ENCODE data around the gene HSPB6. TPM values are rescaled to one million over a fixed set of nuclear protein-coding genes. Genes with fewer than 3 reads are reported as not detected.

Gene HSPB6
- total and polyA plus RNA-seq, 4 donors = 2.7 to 17.7 (median 5.6) TPM

- Histone ChIP-seq H3K36me3 (ENCODE audit: control insufficient read depth in 4 of 4, insufficient read depth in 3 of 4, low read depth in 1 of 4, low read length in 3 of 4) (peaks cover 7 to 31% (median 11%) of the 10 kb centered on the region in 4 donors), H3K4me3 (ENCODE audit: low read depth in 1 of 3, low read length in 3 of 3) (peak overlapping the region; percentile 60 to 73 (median 73)), H3K4me1 (ENCODE audit: control insufficient read depth in 4 of 4, insufficient read depth in 4 of 4, low read length in 3 of 4) (peaks cover 12 to 48% (median 20%) of the 10 kb centered on the region in 4 donors), H3K9ac (ENCODE audit: low read depth in 1 of 2, low read length in 2 of 2) (peak overlapping the region; percentile 66 to 84), H3K27ac (ENCODE audit: low read depth in 1 of 2, low read length in 2 of 2) (peak overlapping the region; percentile 89 to 93), H3K9me3 (ENCODE audit: control insufficient read depth in 4 of 4, low read length in 3 of 4) (no peaks in the 10 kb centered on the region), H3K27me3 (ENCODE audit: control insufficient read depth in 4 of 4, insufficient read depth in 4 of 4, low read length in 3 of 4) (no peaks in the 10 kb centered on the region)
- TF ChIP-seq, protein P1, sequence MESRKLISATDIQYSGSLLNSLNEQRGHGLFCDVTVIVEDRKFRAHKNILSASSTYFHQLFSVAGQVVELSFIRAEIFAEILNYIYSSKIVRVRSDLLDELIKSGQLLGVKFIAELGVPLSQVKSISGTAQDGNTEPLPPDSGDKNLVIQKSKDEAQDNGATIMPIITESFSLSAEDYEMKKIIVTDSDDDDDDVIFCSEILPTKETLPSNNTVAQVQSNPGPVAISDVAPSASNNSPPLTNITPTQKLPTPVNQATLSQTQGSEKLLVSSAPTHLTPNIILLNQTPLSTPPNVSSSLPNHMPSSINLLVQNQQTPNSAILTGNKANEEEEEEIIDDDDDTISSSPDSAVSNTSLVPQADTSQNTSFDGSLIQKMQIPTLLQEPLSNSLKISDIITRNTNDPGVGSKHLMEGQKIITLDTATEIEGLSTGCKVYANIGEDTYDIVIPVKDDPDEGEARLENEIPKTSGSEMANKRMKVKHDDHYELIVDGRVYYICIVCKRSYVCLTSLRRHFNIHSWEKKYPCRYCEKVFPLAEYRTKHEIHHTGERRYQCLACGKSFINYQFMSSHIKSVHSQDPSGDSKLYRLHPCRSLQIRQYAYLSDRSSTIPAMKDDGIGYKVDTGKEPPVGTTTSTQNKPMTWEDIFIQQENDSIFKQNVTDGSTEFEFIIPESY (IDR thresholded peaks at IDR 0.05) = no peak
- TF ChIP-seq REST (IDR thresholded peaks at IDR 0.05) = peak; percentile 72
- TF ChIP-seq GABPA (IDR thresholded peaks at IDR 0.05 in 1 of 2, conservative IDR thresholded peaks at IDR 0.05 in 1 of 2) = peak in 1 of 2 donors; percentile 70
- peak; percentile 9 for TF ChIP-seq FOXA1 (IDR thresholded peaks at IDR 0.05)
- TF ChIP-seq RAD21 (IDR thresholded peaks at IDR 0.05) = no peak
- peak; percentile 89 for TF ChIP-seq SP1 (IDR thresholded peaks at IDR 0.05)
- no peak for TF ChIP-seq NR2F2 (IDR thresholded peaks at IDR 0.05)
- peak; percentile 73 for TF ChIP-seq YY1 (IDR thresholded peaks at IDR 0.05)
- TF ChIP-seq FOXA2 (IDR thresholded peaks at IDR 0.05) = peak; percentile 8
- TF ChIP-seq JUND (IDR thresholded peaks at IDR 0.05) = peak in 1 of 2 donors; percentile 51
- TF ChIP-seq RXRA (IDR thresholded peaks at IDR 0.05) = peak; percentile 26 to 49
- TF ChIP-seq, protein P2, sequence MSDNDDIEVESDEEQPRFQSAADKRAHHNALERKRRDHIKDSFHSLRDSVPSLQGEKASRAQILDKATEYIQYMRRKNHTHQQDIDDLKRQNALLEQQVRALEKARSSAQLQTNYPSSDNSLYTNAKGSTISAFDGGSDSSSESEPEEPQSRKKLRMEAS (IDR thresholded peaks at IDR 0.05) = peak; percentile 75
- TF ChIP-seq, protein P3, sequence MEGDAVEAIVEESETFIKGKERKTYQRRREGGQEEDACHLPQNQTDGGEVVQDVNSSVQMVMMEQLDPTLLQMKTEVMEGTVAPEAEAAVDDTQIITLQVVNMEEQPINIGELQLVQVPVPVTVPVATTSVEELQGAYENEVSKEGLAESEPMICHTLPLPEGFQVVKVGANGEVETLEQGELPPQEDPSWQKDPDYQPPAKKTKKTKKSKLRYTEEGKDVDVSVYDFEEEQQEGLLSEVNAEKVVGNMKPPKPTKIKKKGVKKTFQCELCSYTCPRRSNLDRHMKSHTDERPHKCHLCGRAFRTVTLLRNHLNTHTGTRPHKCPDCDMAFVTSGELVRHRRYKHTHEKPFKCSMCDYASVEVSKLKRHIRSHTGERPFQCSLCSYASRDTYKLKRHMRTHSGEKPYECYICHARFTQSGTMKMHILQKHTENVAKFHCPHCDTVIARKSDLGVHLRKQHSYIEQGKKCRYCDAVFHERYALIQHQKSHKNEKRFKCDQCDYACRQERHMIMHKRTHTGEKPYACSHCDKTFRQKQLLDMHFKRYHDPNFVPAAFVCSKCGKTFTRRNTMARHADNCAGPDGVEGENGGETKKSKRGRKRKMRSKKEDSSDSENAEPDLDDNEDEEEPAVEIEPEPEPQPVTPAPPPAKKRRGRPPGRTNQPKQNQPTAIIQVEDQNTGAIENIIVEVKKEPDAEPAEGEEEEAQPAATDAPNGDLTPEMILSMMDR (IDR thresholded peaks at IDR 0.05; ENCODE audit: low read depth, low read length, missing input control) = no peak
- TF ChIP-seq HNF4A (conservative IDR thresholded peaks at IDR 0.05) = peak; percentile 49 to 63
- TF ChIP-seq EGR1 (IDR thresholded peaks at IDR 0.05; ENCODE audit: low read depth in 2 of 2) = no peak
- TF ChIP-seq HNF4G (IDR thresholded peaks at IDR 0.05) = peak; percentile 9
- peak; percentile 62 for TF ChIP-seq TAF1 (conservative IDR thresholded peaks at IDR 0.05)
- WGBS = under 1% methylated on average over 63 of the region's 63 CpGs
- DNase-seq (ENCODE audit: low spot score) = peak; percentile 96
Observed at GRCh38 chr19:35740423-35741202, 16.2 kb downstream of the HSPB6 start.
